ENCODE measurements around the gene TBC1D28. TPM values are rescaled to one million over a fixed set of nuclear protein-coding genes. Genes with fewer than 3 reads are reported as not detected.
"Not testable (repeated sequence)": the region's sequence is repeated elsewhere in the genome, so short reads cannot be mapped to it uniquely, and the experiment has no call there.

The TBC1D28 gene
- total RNA-seq, 1 donor from 2014 or later, result not detected

DNA sequence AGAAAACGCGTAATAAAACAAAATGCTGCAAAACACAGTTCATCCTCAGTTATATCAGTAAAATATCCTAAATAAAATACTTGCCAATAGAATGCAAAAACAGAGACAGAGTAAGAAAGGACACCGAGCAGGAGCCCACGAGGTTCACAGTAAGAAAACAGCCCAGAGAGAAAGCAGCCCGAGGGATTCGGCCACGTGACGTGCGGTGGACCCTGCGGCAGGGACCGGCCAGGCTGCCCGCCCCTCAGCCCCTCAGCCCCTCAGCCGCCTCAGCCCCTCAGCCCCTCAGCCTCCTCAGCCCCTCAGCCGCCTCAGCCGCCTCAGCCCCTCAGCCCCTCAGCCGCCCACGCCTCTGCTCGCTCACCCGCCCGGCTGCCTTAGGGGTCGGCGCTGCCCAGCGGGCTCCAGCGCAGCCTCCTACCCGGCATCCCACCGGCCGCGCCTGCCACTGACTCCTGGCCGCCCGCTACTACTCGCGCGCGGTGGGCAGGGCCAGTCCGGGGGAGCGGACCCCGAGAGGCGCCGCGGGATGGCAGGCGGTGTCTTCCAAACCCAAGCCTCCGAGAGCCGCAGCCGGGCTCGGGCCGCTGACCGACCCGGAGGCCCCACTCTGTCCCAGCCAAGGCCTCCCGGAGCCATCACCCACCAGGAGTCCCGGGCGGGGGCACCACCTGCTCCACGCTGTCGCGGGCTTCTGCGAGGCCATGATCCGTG is 9.5 kb downstream of the TBC1D28 start:
- H4K20me1 ChIP-seq (ENCODE audit: low read depth); H2AFZ ChIP-seq (replicated peaks); H3K9me3 Mint-ChIP-seq; H3K79me2 ChIP-seq (ENCODE audit: low read depth); H3K9me3 ChIP-seq (ENCODE audit: low read depth); H3K4me3 ChIP-seq; DNase-seq (ENCODE audit: low spot score); H3K36me3 Mint-ChIP-seq; H3K4me1 Mint-ChIP-seq; H3K4me2 ChIP-seq; H3K27ac ChIP-seq; H3K27me3 ChIP-seq; H3K27me3 Mint-ChIP-seq (ENCODE audit: insufficient read depth, low read depth); H3F3A ChIP-seq (ENCODE audit: low read depth); H3K9ac ChIP-seq; H3K4me1 ChIP-seq; H3K27ac Mint-ChIP-seq; H3K36me3 ChIP-seq: not testable (repeated sequence)
- H3K4me3 Mint-ChIP-seq, result peak overlapping the region; percentile 60

DNA sequence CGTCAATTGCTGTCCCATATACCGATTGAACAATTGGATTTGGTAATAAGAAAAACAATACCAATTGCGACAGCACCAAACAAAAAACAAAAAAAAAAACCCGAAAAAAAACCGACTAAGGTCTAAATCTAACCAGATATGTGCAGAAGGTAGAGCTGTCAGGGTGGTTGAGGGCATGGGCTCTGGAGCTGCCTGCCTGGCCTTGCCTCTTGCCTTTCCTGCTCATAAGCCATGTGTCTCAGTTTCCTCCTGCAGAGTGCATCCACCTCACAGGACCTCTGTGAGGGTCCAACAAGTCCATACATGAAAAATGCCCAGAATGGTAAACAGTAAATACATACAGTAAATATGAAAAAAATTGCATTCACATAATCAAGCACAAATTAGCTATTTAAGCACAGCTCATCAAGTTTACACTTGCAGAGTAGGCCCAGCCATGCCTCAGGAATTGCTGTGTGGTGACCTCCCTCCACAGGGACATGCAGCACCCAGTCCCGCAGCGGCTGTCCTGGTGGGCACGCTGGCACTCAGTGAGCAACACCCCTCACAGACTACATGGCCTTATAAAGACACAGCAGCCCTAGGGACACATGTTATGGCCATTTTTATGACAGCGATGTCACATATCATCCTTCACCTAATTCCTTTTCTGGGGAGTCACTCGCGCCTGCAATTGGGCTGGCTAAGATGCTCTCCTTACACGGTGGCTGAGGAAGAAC is 17.9 kb downstream of the TBC1D28 start:
- H3K27ac ChIP-seq, result no peak overlapping the region
- no peak for DNase-seq (ENCODE audit: low spot score)
- TF ChIP-seq EZH2phosphoT487 (IDR thresholded peaks at IDR 0.05) (no peak), EZH2 (IDR thresholded peaks at IDR 0.05) (no peak)
- TF ChIP-seq, protein P1, sequence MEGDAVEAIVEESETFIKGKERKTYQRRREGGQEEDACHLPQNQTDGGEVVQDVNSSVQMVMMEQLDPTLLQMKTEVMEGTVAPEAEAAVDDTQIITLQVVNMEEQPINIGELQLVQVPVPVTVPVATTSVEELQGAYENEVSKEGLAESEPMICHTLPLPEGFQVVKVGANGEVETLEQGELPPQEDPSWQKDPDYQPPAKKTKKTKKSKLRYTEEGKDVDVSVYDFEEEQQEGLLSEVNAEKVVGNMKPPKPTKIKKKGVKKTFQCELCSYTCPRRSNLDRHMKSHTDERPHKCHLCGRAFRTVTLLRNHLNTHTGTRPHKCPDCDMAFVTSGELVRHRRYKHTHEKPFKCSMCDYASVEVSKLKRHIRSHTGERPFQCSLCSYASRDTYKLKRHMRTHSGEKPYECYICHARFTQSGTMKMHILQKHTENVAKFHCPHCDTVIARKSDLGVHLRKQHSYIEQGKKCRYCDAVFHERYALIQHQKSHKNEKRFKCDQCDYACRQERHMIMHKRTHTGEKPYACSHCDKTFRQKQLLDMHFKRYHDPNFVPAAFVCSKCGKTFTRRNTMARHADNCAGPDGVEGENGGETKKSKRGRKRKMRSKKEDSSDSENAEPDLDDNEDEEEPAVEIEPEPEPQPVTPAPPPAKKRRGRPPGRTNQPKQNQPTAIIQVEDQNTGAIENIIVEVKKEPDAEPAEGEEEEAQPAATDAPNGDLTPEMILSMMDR (IDR thresholded peaks at IDR 0.05), result no peak
- H3K9me3 Mint-ChIP-seq, result peaks cover 8% of the 10 kb centered on the region
- H3K4me1 ChIP-seq, result no peaks in the 10 kb centered on the region
- no peaks in the 10 kb centered on the region for H3K27me3 ChIP-seq
- no peak overlapping the region for H3K4me2 ChIP-seq
- H2AFZ ChIP-seq (replicated peaks), result no peak overlapping the region
- no peak overlapping the region for H3K27ac Mint-ChIP-seq
- no peaks in the 10 kb centered on the region for H3K36me3 ChIP-seq
- H4K20me1 ChIP-seq (ENCODE audit: low read depth), result no peaks in the 10 kb centered on the region
- H3K4me3 Mint-ChIP-seq, result no peak overlapping the region
- no peaks in the 10 kb centered on the region for H3F3A ChIP-seq (ENCODE audit: low read depth)
- no peaks in the 10 kb centered on the region for H3K4me1 Mint-ChIP-seq
- H3K4me3 ChIP-seq, result no peak overlapping the region
- H3K36me3 Mint-ChIP-seq, result no peaks in the 10 kb centered on the region
- no peak overlapping the region for H3K9ac ChIP-seq
- no peaks in the 10 kb centered on the region for H3K79me2 ChIP-seq (ENCODE audit: low read depth)
- H3K9me3 ChIP-seq (ENCODE audit: low read depth), result no peaks in the 10 kb centered on the region
- peaks cover 3% of the 10 kb centered on the region for H3K27me3 Mint-ChIP-seq (ENCODE audit: insufficient read depth, low read depth)

DNA sequence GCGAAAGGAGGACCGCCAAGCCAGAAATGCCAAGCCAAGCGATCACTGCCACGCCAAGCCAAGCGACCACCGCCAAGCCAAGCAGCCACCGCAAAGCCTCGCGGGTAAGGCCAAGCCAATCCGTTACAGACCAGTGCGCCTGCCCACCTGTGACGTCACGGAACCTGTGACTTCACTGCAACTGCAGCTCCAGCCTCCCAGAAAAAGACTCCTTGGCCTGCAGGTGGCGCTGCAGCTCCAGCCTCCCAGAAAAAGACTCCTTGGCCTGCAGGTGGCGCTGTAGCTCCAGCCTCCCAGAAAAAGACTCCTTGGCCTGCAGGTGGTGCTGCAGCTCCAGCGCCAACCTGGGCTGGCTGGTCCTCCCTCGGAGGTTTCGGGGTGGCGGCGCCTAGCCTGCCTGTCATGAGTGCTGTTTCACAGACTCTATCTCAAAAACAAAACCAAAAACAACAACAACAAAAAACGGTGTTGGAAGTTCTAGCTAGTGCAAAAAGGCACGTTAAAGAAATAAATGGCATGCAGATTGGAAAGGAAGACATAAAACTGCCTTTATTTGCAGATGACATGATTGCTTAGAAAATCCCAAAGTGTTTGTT is 18.6 kb downstream of the TBC1D28 start:
- H4K20me1 ChIP-seq (ENCODE audit: low read depth); H3K36me3 Mint-ChIP-seq; H3K4me3 ChIP-seq; H3F3A ChIP-seq (ENCODE audit: low read depth); H3K4me1 ChIP-seq; H3K27me3 Mint-ChIP-seq (ENCODE audit: insufficient read depth, low read depth); H3K27me3 ChIP-seq; H3K4me3 Mint-ChIP-seq; H3K4me2 ChIP-seq; H3K27ac Mint-ChIP-seq; H3K9me3 Mint-ChIP-seq; H3K27ac ChIP-seq; H2AFZ ChIP-seq (replicated peaks); H3K36me3 ChIP-seq; H3K79me2 ChIP-seq (ENCODE audit: low read depth); H3K9ac ChIP-seq; H3K9me3 ChIP-seq (ENCODE audit: low read depth); H3K4me1 Mint-ChIP-seq: not testable (repeated sequence)
- TF ChIP-seq, protein P1 (IDR thresholded peaks at IDR 0.05), result peak; percentile 95
- DNase-seq (ENCODE audit: low spot score), result peak; percentile 72

DNA sequence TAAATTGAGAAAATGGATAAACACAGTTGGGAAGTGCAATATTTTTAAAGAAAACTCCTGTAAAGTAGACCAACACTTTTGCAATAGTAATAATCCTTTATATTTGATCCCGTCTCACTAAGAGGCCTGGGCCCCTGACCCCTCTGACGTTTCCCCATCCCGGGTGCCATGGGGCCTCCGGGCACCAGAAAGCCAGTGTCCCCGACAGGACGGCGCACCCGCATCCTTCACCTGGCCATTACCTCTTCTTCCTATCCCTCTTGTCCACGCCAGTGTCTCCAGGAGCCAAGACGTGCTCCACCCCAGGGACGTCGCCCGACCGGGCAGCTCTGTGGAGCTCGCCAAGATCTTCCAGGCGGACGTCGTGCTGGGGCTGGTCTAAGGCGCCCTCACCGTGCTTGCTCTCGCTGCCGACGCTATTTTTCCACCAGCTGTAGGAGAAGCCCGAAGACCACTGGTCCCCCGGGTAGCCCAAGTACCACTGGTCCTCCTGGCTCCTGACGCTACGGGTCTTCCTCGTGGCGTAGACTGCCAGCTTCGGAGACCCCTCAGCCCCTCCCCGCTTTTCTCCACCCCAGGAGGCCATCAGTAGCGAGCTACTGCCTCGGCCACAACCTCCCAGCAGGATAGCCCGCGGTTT is 19.2 kb downstream of the TBC1D28 start:
- H3K9me3 ChIP-seq (ENCODE audit: low read depth); H3K27ac ChIP-seq; H3K4me1 ChIP-seq; DNase-seq (ENCODE audit: low spot score); H3K4me3 Mint-ChIP-seq; H3K9me3 Mint-ChIP-seq; H3F3A ChIP-seq (ENCODE audit: low read depth); H3K27me3 Mint-ChIP-seq (ENCODE audit: insufficient read depth, low read depth); H3K36me3 Mint-ChIP-seq; H4K20me1 ChIP-seq (ENCODE audit: low read depth); H3K4me1 Mint-ChIP-seq; H3K4me2 ChIP-seq; H3K79me2 ChIP-seq (ENCODE audit: low read depth); H3K4me3 ChIP-seq; H3K27ac Mint-ChIP-seq; H3K36me3 ChIP-seq; H3K9ac ChIP-seq; H3K27me3 ChIP-seq; H2AFZ ChIP-seq (replicated peaks): not testable (repeated sequence)

DNA sequence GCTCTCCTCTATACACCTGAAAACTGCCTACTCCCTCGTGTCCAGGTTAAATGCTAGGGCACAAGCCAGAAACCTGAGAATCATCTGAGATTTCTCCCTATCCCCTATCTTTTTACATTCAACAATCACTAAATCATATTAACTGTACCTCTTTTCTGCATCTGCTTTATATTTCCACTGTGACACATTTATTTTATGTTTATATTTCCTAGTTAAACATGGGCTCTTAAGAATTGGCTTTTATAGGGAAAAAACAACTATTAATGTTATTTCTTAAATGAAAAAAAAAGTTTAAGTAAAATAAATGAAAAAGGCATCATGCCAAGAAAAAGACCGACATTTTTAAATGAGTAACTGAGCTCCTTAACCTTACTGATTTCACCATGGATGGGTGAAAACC is 26.6 kb downstream of the TBC1D28 start:
- not testable (repeated sequence) for H3K9me3 ChIP-seq (ENCODE audit: low read depth); H2AFZ ChIP-seq (replicated peaks); H3K27ac ChIP-seq; H4K20me1 ChIP-seq (ENCODE audit: low read depth); H3K4me2 ChIP-seq; H3K9me3 Mint-ChIP-seq; DNase-seq (ENCODE audit: low spot score); H3K27me3 ChIP-seq; H3F3A ChIP-seq (ENCODE audit: low read depth); H3K4me3 ChIP-seq; H3K27me3 Mint-ChIP-seq (ENCODE audit: insufficient read depth, low read depth); H3K36me3 Mint-ChIP-seq; H3K27ac Mint-ChIP-seq; H3K9ac ChIP-seq; H3K4me1 ChIP-seq; H3K4me1 Mint-ChIP-seq; H3K79me2 ChIP-seq (ENCODE audit: low read depth); H3K36me3 ChIP-seq; H3K4me3 Mint-ChIP-seq

DNA sequence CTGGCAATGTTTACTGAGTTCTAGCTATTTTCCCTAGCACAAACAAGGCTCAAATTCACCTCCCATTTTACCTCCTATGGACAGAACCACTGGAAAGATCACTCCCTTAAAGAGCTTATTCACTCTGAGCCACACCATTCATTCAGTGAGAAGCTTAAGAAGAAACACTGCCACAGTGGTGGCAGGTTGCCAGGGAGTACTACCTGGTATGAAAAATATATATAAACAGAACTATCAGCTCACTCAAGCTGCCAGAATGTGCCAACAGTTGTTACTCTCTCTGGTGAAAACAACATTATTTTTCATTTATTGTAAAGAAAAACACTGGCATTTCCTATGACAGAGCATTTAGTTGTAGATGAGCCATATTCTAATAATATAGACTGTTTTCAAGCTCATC is 31.2 kb downstream of the TBC1D28 start:
- not testable (repeated sequence) for H3K4me1 Mint-ChIP-seq; H3K27ac ChIP-seq; H3K9me3 ChIP-seq (ENCODE audit: low read depth); H3F3A ChIP-seq (ENCODE audit: low read depth); H3K27me3 Mint-ChIP-seq (ENCODE audit: insufficient read depth, low read depth); H2AFZ ChIP-seq (replicated peaks); H3K27ac Mint-ChIP-seq; H3K79me2 ChIP-seq (ENCODE audit: low read depth); H3K4me3 Mint-ChIP-seq; DNase-seq (ENCODE audit: low spot score); H3K4me1 ChIP-seq; H3K9me3 Mint-ChIP-seq; H3K36me3 Mint-ChIP-seq; H3K27me3 ChIP-seq; H3K9ac ChIP-seq; H3K36me3 ChIP-seq; H3K4me2 ChIP-seq; H4K20me1 ChIP-seq (ENCODE audit: low read depth); H3K4me3 ChIP-seq

Data from neural progenitor cell (in vitro differentiated cells).